HCT116 (cell line): ENCODE data around the gene RNF166. TPM values are rescaled to one million over a fixed set of nuclear protein-coding genes. Genes with fewer than 3 reads are reported as not detected.

Source experiments
- ATAC-seq: fragments of 200-7000 bp; cut with Tn5 transposase; 2 replicates; pipeline ENCODE4 v1.9.1; 2020; ENCODE audit warnings: mild to moderate bottlenecking, moderate library complexity
- BruUV-seq: library from RNA; stranded (reverse); fragments of 400-500 nt; replicated peaks from 2 replicates; lab custom pipeline; 2021; lab: Mats Ljungman, UMichigan
- CTCF ChIA-PET: fragments of 300-600 bp; sonication (Branson Sonifier 250); formaldehyde crosslinking; loops from one replicate; lab custom pipeline; 2021; ENCODE audit warnings: antibody characterized with exemption; lab: Charles Lee
- POLR2A ChIA-PET: fragments of 300-600, 350-600 bp; sonication (Branson Sonifier 250); formaldehyde crosslinking; loops from one replicate; lab custom pipeline; 2021; ENCODE audit warnings: antibody characterized with exemption; lab: Charles Lee
- RAD21 ChIA-PET, 2 experiments: fragments of 300-600 bp; sonication (Branson Sonifier 250); formaldehyde crosslinking; loops; one replicate each; lab custom pipeline; 2023; ENCODE audit warnings: low total read pairs in 2 of 2; ENCODE audit not compliant: uncharacterized antibody in 2 of 2, unreplicated experiment in 2 of 2, low non-redundant PET in 1 of 2; lab: Charles Lee
- DNase-seq: peaks from one replicate; pipeline ENCODE4 v3.0.0-alpha.2; 2010; ENCODE audit warnings: low read depth, low spot score
- H2AFZ ChIP-seq: fragments of 200-600 bp; shearing (Covaris generic), sonication (generic); 2 replicates; pipeline ENCODE4 v1.6.1; 2017; ENCODE audit warnings: low read depth, mixed run types, mixed read lengths, antibody characterized with exemption, low read length; ENCODE audit not compliant: poor library complexity, severe bottlenecking
- H3K27ac ChIP-seq: 2 replicates; pipeline ENCODE4 v1.5.1; 2012; ENCODE audit warnings: low read depth, low read length
- H3K27me3 ChIP-seq: fragments of 200-600 bp; sonication (generic); 2 replicates; pipeline ENCODE4 v1.6.1; 2016; ENCODE audit warnings: mixed run types, low read length, mixed read lengths; ENCODE audit not compliant: insufficient read depth
- H3K36me3 ChIP-seq, 2 experiments: fragments of 200-500 bp in 1 of 2; fragments of 200-600 bp in 1 of 2; sonication (Bioruptor generic) in 1 of 2; sonication (generic) in 1 of 2; 2 replicates each; pipeline versions ENCODE4 v1.5.1 to v1.6.1; 2014 to 2016; ENCODE audit warnings: low read length in 2 of 2, inconsistent platforms in 1 of 2, mixed read lengths in 1 of 2, mixed run types in 1 of 2; ENCODE audit not compliant: insufficient read depth in 2 of 2, control insufficient read depth in 1 of 2
- H3K4me1 ChIP-seq, 2 experiments: fragments of 200-600 bp in 1 of 2; sonication (generic) in 1 of 2; 2 replicates each; pipeline versions ENCODE4 v1.5.1 to v1.6.1; 2012 to 2017; ENCODE audit warnings: low read length in 2 of 2, inconsistent platforms in 1 of 2, mild to moderate bottlenecking in 1 of 2, mixed read lengths in 1 of 2, mixed run types in 1 of 2, moderate library complexity in 1 of 2; ENCODE audit not compliant: insufficient read depth in 2 of 2, control insufficient read depth in 1 of 2
- H3K4me2 ChIP-seq: fragments of 200-600 bp; sonication (generic); 2 replicates; pipeline ENCODE4 v1.6.1; 2017; ENCODE audit warnings: mixed run types, low read length, mixed read lengths
- H3K4me3 ChIP-seq, 2 experiments: fragments of 200-600 bp in 1 of 2; sonication (generic) in 1 of 2; replicated peaks in 1 of 2; 2 replicates each; pipeline ENCODE4 v1.5.1; 2011 to 2016; ENCODE audit warnings: low read length in 2 of 2, control low read depth in 1 of 2, low read depth in 1 of 2, mild to moderate bottlenecking in 1 of 2, mixed read lengths in 1 of 2, mixed run types in 1 of 2
- H3K79me2 ChIP-seq: fragments of 200-600 bp; sonication (generic); 2 replicates; pipeline ENCODE4 v1.6.1; 2017; ENCODE audit warnings: mild to moderate bottlenecking, mixed run types, low read length, moderate library complexity, mixed read lengths; ENCODE audit not compliant: insufficient read depth
- H3K9ac ChIP-seq: fragments of 200-600 bp; sonication (generic); 2 replicates; pipeline ENCODE4 v1.6.1; 2016; ENCODE audit warnings: low read length, mixed read lengths
- H3K9me2 ChIP-seq: fragments of 200-600 bp; sonication (generic), shearing (Covaris generic); 2 replicates; pipeline ENCODE4 v1.6.1; 2017; ENCODE audit warnings: mixed run types, mild to moderate bottlenecking, moderate library complexity; ENCODE audit not compliant: insufficient read depth
- H3K9me3 ChIP-seq, 2 experiments: fragments of 200-500 bp in 1 of 2; fragments of 200-600 bp in 1 of 2; sonication (Bioruptor generic) in 1 of 2; sonication (generic) in 1 of 2; 2 replicates each; pipeline ENCODE4 v1.6.1; 2014 to 2017; ENCODE audit warnings: low read length in 2 of 2, mixed read lengths in 2 of 2, inconsistent platforms in 1 of 2, low read depth in 1 of 2, mild to moderate bottlenecking in 1 of 2, mixed run types in 1 of 2, moderate library complexity in 1 of 2; ENCODE audit not compliant: control insufficient read depth in 1 of 2, insufficient read depth in 1 of 2
- H4K20me1 ChIP-seq: fragments of 200-600 bp; sonication (generic), shearing (Covaris generic); 2 replicates; pipeline ENCODE4 v1.6.1; 2017; ENCODE audit warnings: mixed run types, mild to moderate bottlenecking, moderate library complexity; ENCODE audit not compliant: insufficient read depth
- ATF3 ChIP-seq: IDR thresholded peaks from 2 replicates; pipeline ENCODE4 v1.6.1; 2012
- CEBPB ChIP-seq: IDR thresholded peaks from 2 replicates; pipeline ENCODE4 v1.6.1; 2012; ENCODE audit warnings: low read depth
- EGR1 ChIP-seq: IDR thresholded peaks from 2 replicates; pipeline ENCODE4 v1.6.1; 2012; ENCODE audit warnings: low read depth
- ELF1 ChIP-seq: IDR thresholded peaks from 2 replicates; pipeline ENCODE4 v1.6.1; 2012; ENCODE audit warnings: low read depth, borderline replicate concordance
- EZH2 ChIP-seq: fragments of 200-600 bp; sonication (generic); IDR thresholded peaks from 2 replicates; pipeline ENCODE4 v1.6.1; 2017; ENCODE audit warnings: antibody characterized with exemption, mixed run types
- EZH2phosphoT487 ChIP-seq: fragments of 200-600 bp; IDR thresholded peaks from 2 replicates; pipeline ENCODE4 v1.6.1; 2018; ENCODE audit warnings: antibody characterized with exemption, borderline replicate concordance
- FOSL1 ChIP-seq: IDR thresholded peaks from 2 replicates; pipeline ENCODE4 v1.6.1; 2012; ENCODE audit warnings: low read depth
- POLR2AphosphoS5 ChIP-seq: IDR thresholded peaks from 2 replicates; pipeline ENCODE4 v1.6.1; 2011; ENCODE audit warnings: mild to moderate bottlenecking, low read depth, low read length, moderate library complexity
- RAD21 ChIP-seq: IDR thresholded peaks from 2 replicates; pipeline ENCODE4 v1.6.1; 2012; ENCODE audit warnings: low read depth, mild to moderate bottlenecking
- SIN3A ChIP-seq: IDR thresholded peaks from 2 replicates; pipeline ENCODE4 v1.6.1; 2012; ENCODE audit warnings: low read depth
- SP1 ChIP-seq: IDR thresholded peaks from 2 replicates; pipeline ENCODE4 v1.6.1; 2012; ENCODE audit warnings: low read depth
- SRF ChIP-seq: IDR thresholded peaks from 2 replicates; pipeline ENCODE4 v1.6.1; 2012; ENCODE audit warnings: low read depth
- YY1 ChIP-seq: IDR thresholded peaks from 2 replicates; pipeline ENCODE4 v1.6.1; 2011; ENCODE audit warnings: low read length, low read depth, moderate library complexity, mild to moderate bottlenecking; ENCODE audit not compliant: insufficient replicate concordance; ENCODE audit errors: extremely low read depth
- ZFX ChIP-seq: fragments of 450-650 bp; IDR thresholded peaks from 2 replicates; pipeline ENCODE4 v1.6.1; 2017
- ZNF274 ChIP-seq: fragments of 200-500 bp; sonication (Bioruptor generic); IDR thresholded peaks from 2 replicates; pipeline ENCODE4 v1.6.1; 2014; ENCODE audit warnings: mild to moderate bottlenecking, low read depth, low read length, inconsistent platforms
- intact Hi-C: fragments of 100-400 bp; cut with micrococcal nuclease; formaldehyde crosslinking; loops from 2 replicates; pipeline ENCODE4 v1.10.0; 2022
- total RNA-seq: library from RNA; stranded (reverse); gene quantifications from one replicate; pipeline ENCODE4 v1.2.1, GENCODE V29; 2021; ENCODE audit not compliant: unreplicated experiment

RNF166 gene
- total RNA-seq, 1 experiment from 2014 or later, result 39.4 TPM

- POLR2A ChIA-PET, result no interaction called here
- Histone ChIP-seq H3K79me2 (peaks cover 28% of the 10 kb centered on the region), H3K4me2 (no peak overlapping the region), H3K4me3 (no peak overlapping the region), H3K4me1 (peaks cover 0 to 5% of the 10 kb centered on the region in 2 experiments; a peak in 1 of 4 replicates), H2AFZ (no peak overlapping the region), H3K36me3 (peaks cover 29 to 57% of the 10 kb centered on the region in 2 experiments; a peak in 3 of 4 replicates), H3K9me3 (no peaks in the 10 kb centered on the region), H3K27ac (no peak overlapping the region; the same call in 1 of the 2 replicates), H4K20me1 (0 out of 2 replicates have a peak, but pooled peaks cover 3% of the 10 kb centered on the region), H3K9me2 (no peaks in the 10 kb centered on the region), H3K27me3 (no peaks in the 10 kb centered on the region), H3K9ac (no peak overlapping the region)
- CTCF ChIA-PET, result interaction anchor here (1.1 kb wide), 1 partner anchor 24 kb away, joined by 5 read pairs; no protein-coding TSS in a partner anchor
- peak; percentile 59 for ATAC-seq
- RAD21 ChIA-PET, result no interaction called here
- BruUV-seq, result no TSS peak
- intact Hi-C loops, result no loop called here
- DNase-seq, result no peak
- TF ChIP-seq ZNF274 (no peak), POLR2AphosphoS5 (peak; percentile 10)
Observed at GRCh38 chr16:88713568-88714419, 7.6 kb upstream of the RNF166 start.

DNA sequence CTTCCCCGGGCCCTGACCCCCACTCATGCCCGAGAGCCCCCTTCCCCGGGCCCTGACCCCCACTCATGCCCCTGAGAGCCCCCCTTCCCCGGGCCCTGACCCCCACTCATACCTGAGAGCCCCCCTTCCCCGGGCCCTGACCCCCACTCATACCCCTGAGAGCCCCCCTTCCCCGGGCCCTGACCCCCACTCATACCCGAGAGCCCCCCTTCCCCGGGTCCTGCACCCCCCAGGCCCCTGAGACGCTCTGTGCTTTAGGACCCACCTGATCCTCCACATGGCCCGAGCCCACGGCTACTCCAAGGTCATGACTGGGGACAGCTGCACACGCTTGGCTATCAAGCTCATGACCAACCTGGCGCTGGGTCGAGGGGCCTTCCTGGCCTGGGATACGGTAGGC lies 6.8 kb upstream of the RNF166 start:
- Histone ChIP-seq H3K9ac (no peak overlapping the region), H2AFZ (no peak overlapping the region), H3K4me3 (no peak overlapping the region), H3K27me3 (no peaks in the 10 kb centered on the region), H3K27ac (no peak overlapping the region), H3K9me2 (no peaks in the 10 kb centered on the region), H3K4me1 (peaks cover 2 to 5% of the 10 kb centered on the region in 2 experiments; a peak in 1 of 4 replicates), H3K4me2 (no peak overlapping the region), H4K20me1 (no peaks in the 10 kb centered on the region), H3K79me2 (peaks cover 35% of the 10 kb centered on the region), H3K36me3 (peaks cover 25 to 49% of the 10 kb centered on the region in 2 experiments; a peak in 3 of 4 replicates), H3K9me3 (no peaks in the 10 kb centered on the region)
- ATAC-seq (peak; percentile 4; the same call in 1 of the 2 replicates), DNase-seq (no peak)
- RAD21 ChIA-PET, result no interaction called here
- no TSS peak for BruUV-seq
- POLR2A ChIA-PET, result no interaction called here
- TF ChIP-seq SRF (no peak), ZNF274 (no peak), EGR1 (no peak), ELF1 (no peak), FOSL1 (no peak), EZH2 (no peak), CEBPB (no peak), ZFX (no peak), SIN3A (no peak), YY1 (no peak), ATF3 (no peak), EZH2phosphoT487 (no peak), RAD21 (no peak), SP1 (no peak)
- CTCF ChIA-PET, result no interaction called here
- intact Hi-C loops, result no loop called here
